Measurements from ENCODE around the gene ACP7. TPM values are rescaled to one million over a fixed set of nuclear protein-coding genes. Genes with fewer than 3 reads are reported as not detected.

ACP7 gene
- polyA plus RNA-seq, 2 of the 4 experiments (the other 2 are of a cell fraction) = 0.06 to 0.25 TPM

DNA sequence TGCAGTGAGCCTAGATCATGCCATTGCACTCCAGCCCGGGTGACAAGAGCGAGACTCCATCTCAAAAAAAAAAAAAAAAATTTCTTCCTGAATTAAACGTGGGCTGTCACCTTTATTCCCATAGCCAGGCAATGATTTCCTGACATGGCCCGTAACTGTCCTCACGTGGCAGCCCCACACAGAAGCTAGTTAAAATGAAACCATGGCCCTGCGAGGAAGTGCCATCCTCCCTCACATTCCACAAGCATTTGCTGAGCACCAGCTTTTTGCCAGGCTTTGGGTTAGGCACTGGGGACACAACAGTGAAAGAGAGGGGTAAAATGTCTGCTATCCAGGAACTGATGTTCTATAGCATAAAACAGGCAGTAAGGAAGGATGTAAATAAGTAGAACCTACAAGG, 38.7 kb upstream of the ACP7 start:
- Histone ChIP-seq H3K9me3 (no peaks in the 10 kb centered on the region), H3K4me1 (peaks cover 5% of the 10 kb centered on the region; the same call in 1 of the 3 replicates), H3K4me2 (0 out of 3 replicates have a peak overlapping the region, but pooled peaks have one; percentile 1), H3K4me3 (no peak overlapping the region), H3K27ac (peak overlapping the region in 1 of 2 experiments; percentile 24; a peak in 3 of 6 replicates)
- TF ChIP-seq FOXS1 (CRISPR knock-in tag; IDR thresholded peaks at IDR 0.05) (no peak), RCOR1 (IDR thresholded peaks at IDR 0.05; ENCODE audit: low read depth, low read length) (no peak), PHF8 (IDR thresholded peaks at IDR 0.05; ENCODE audit: borderline replicate concordance, low read depth) (no peak), TP53 (CRISPR knock-in tag; IDR thresholded peaks at IDR 0.05) (no peak), EHF (CRISPR knock-in tag; IDR thresholded peaks at IDR 0.05) (no peak), MAZ (IDR thresholded peaks at IDR 0.05; ENCODE audit: borderline replicate concordance, low read depth, low read length) (no peak), MYC (IDR thresholded peaks at IDR 0.05; ENCODE audit: borderline replicate concordance, low read length) (no peak), JUNB (IDR thresholded peaks at IDR 0.05) (no peak), POLR2AphosphoS2 (conservative IDR thresholded peaks at IDR 0.05; ENCODE audit: low read length) (no peak), SREBF2 (IDR thresholded peaks at IDR 0.05) (no peak), JUN (IDR thresholded peaks at IDR 0.05) (no peak), HOXB13 (CRISPR knock-in tag; IDR thresholded peaks at IDR 0.05; ENCODE audit: low read depth) (no peak), CBX8 (IDR thresholded peaks at IDR 0.05) (no peak), HDAC2 (IDR thresholded peaks at IDR 0.05) (no peak)
- TF ChIP-seq, protein P1, sequence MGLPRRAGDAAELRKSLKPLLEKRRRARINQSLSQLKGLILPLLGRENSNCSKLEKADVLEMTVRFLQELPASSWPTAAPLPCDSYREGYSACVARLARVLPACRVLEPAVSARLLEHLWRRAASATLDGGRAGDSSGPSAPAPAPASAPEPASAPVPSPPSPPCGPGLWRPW (IDR thresholded peaks at IDR 0.05) = no peak
- TF ChIP-seq, protein P2, sequence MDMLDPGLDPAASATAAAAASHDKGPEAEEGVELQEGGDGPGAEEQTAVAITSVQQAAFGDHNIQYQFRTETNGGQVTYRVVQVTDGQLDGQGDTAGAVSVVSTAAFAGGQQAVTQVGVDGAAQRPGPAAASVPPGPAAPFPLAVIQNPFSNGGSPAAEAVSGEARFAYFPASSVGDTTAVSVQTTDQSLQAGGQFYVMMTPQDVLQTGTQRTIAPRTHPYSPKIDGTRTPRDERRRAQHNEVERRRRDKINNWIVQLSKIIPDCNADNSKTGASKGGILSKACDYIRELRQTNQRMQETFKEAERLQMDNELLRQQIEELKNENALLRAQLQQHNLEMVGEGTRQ (IDR thresholded peaks at IDR 0.05) = no peak
- POLR2A ChIA-PET = interaction anchor here (0.5 to 1.9 kb wide), 5 partner anchors 10 to 162 kb away, joined by 3 to 12 read pairs (median 4); partner anchors contain the start of genes FBXO17 and FBXO27
- DNase-seq (ENCODE audit: low read depth in 1 of 2, low spot score in 1 of 2) (no peak), ATAC-seq (no peak; a peak in 1 of 6 replicates), FAIRE-seq (no peak)
- CTCF ChIA-PET = interaction anchor here (0.6 to 33.6 kb wide), 10 partner anchors 7 to 282 kb away, joined by 3 to 612 read pairs (median 6); partner anchors contain the start of genes ACP7 and FBXO17
- WGBS (ENCODE audit: missing lambda C conversion rate) = 72% methylated on average over 6 of the region's 6 CpGs

- peak; percentile 94 for FAIRE-seq
- TF ChIP-seq ATOH8 (CRISPR knock-in tag; IDR thresholded peaks at IDR 0.05; ENCODE audit: low read depth) = no peak
- no peak for TF ChIP-seq ESRRA (IDR thresholded peaks at IDR 0.05; ENCODE audit: borderline replicate concordance, low read length)
- TF ChIP-seq POLR2AphosphoS2 (conservative IDR thresholded peaks at IDR 0.05; ENCODE audit: low read length) = no peak
- no peak for TF ChIP-seq CEBPB (IDR thresholded peaks at IDR 0.05)
- no peak for TF ChIP-seq SMC3 (IDR thresholded peaks at IDR 0.05)
- no peak for TF ChIP-seq EHF (CRISPR knock-in tag; IDR thresholded peaks at IDR 0.05)
- TF ChIP-seq HOXB13 (CRISPR knock-in tag; IDR thresholded peaks at IDR 0.05; ENCODE audit: low read depth) = no peak
- TF ChIP-seq, protein P3, sequence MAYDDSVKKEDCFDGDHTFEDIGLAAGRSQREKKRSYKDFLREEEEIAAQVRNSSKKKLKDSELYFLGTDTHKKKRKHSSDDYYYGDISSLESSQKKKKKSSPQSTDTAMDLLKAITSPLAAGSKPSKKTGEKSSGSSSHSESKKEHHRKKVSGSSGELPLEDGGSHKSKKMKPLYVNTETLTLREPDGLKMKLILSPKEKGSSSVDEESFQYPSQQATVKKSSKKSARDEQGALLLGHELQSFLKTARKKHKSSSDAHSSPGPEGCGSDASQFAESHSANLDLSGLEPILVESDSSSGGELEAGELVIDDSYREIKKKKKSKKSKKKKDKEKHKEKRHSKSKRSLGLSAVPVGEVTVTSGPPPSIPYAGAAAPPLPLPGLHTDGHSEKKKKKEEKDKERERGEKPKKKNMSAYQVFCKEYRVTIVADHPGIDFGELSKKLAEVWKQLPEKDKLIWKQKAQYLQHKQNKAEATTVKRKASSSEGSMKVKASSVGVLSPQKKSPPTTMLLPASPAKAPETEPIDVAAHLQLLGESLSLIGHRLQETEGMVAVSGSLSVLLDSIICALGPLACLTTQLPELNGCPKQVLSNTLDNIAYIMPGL (CRISPR knock-in tag; IDR thresholded peaks at IDR 0.05; ENCODE audit: borderline replicate concordance) = no peak
- TF ChIP-seq, protein P4, sequence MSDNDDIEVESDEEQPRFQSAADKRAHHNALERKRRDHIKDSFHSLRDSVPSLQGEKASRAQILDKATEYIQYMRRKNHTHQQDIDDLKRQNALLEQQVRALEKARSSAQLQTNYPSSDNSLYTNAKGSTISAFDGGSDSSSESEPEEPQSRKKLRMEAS (IDR thresholded peaks at IDR 0.05) = no peak
- no peak for TF ChIP-seq RFX5 (IDR thresholded peaks at IDR 0.05)
- TF ChIP-seq, protein P5, sequence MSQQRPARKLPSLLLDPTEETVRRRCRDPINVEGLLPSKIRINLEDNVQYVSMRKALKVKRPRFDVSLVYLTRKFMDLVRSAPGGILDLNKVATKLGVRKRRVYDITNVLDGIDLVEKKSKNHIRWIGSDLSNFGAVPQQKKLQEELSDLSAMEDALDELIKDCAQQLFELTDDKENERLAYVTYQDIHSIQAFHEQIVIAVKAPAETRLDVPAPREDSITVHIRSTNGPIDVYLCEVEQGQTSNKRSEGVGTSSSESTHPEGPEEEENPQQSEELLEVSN (IDR thresholded peaks at IDR 0.05; ENCODE audit: borderline replicate concordance, low read depth) = no peak
- TF ChIP-seq HEYL (CRISPR knock-in tag; IDR thresholded peaks at IDR 0.05) = no peak
- TF ChIP-seq MAZ (IDR thresholded peaks at IDR 0.05; ENCODE audit: borderline replicate concordance, low read depth, low read length) = no peak
- no peak for TF ChIP-seq TP53 (CRISPR knock-in tag; IDR thresholded peaks at IDR 0.05)
- no peak for TF ChIP-seq CTCF (IDR thresholded peaks at IDR 0.05)
- TF ChIP-seq RCOR1 (IDR thresholded peaks at IDR 0.05; ENCODE audit: low read depth, low read length) = no peak
- no peak for TF ChIP-seq HOXB5 (CRISPR knock-in tag; IDR thresholded peaks at IDR 0.05)
- TF ChIP-seq, protein P2 (IDR thresholded peaks at IDR 0.05) = no peak
Measured at GRCh38 chr19:39046037-39046821, 37.9 kb upstream of the ACP7 start.

More at GRCh38 chr19:39046037-39046821, 37.9 kb upstream of the ACP7 start:
- Histone ChIP-seq H3K27ac (peak overlapping the region in 1 of 2 experiments; percentile 24; a peak in 3 of 6 replicates), H3K4me3 (no peak overlapping the region), H3K4me1 (peaks cover 5% of the 10 kb centered on the region; the same call in 1 of the 3 replicates), H3K4me2 (0 out of 3 replicates have a peak overlapping the region, but pooled peaks have one; percentile 1), H3K9me3 (no peaks in the 10 kb centered on the region)
- 60% methylated on average over 7 of the region's 7 CpGs for WGBS (ENCODE audit: missing lambda C conversion rate)
- DNase-seq (ENCODE audit: low read depth in 1 of 2, low spot score in 1 of 2) (peak in 1 of 2 experiments; percentile 87), ATAC-seq (peak; percentile 87 to 93)
- POLR2A ChIA-PET = interaction anchor here (0.5 to 1.9 kb wide), 6 partner anchors 11 to 161 kb away, joined by 3 to 12 read pairs (median 4); partner anchors contain the start of genes FBXO17 and FBXO27
- CTCF ChIA-PET = interaction anchor here (0.6 to 33.6 kb wide), 9 partner anchors 9 to 281 kb away, joined by 3 to 612 read pairs (median 4); partner anchors contain the start of gene ACP7

Measured in A549 (cell line).